ENCODE measurements around the gene FAM89B.

- TF ChIP-seq CTCF (IDR thresholded peaks at IDR 0.05) (no peak), POLR2A (IDR thresholded peaks at IDR 0.05) (no peak)
These were observed 39.6 kb downstream of the FAM89B start for GRCh38 chr11:65611758-65612603.
